WTC11 (cell line): ENCODE results near the gene PTPN9.

ENCODE experiments used
- TF ChIP-seq, protein P1 (sequence below): sonication (generic); formaldehyde crosslinking; IDR thresholded peaks from 2 replicates; pipeline ENCODE4 v1.8.1; 2023; ENCODE audit warnings: mild to moderate bottlenecking, missing genetic modification reagents, moderate library complexity
- TF ChIP-seq, protein P2 (sequence below): fragments of 200-600 bp; IDR thresholded peaks from 2 replicates; pipeline ENCODE4 v1.8.0; 2022; ENCODE audit warnings: antibody characterized with exemption

DNA sequence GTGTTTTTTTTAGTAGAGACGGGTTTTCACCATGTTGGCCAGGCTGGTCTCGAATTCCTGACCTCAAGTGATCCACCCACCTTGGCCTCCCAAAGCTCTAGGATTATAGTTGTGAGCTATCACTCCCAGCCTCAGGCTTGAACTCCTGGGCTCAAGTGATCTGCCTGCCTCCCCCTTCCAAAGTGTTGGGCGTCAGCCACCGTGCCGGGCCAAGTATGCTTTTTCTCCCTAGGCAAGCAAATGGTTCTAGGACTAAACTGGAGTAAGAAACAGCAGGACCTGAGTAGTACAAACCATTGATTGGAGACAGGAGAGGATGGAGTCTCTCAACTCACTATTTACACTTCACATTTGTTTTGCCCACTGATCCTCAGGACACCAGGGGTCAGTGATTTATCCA lies 4.6 kb upstream of the PTPN9 start:
- TF ChIP-seq, protein P1, sequence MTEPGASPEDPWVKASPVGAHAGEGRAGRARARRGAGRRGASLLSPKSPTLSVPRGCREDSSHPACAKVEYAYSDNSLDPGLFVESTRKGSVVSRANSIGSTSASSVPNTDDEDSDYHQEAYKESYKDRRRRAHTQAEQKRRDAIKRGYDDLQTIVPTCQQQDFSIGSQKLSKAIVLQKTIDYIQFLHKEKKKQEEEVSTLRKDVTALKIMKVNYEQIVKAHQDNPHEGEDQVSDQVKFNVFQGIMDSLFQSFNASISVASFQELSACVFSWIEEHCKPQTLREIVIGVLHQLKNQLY, result no peak
- TF ChIP-seq, protein P2, sequence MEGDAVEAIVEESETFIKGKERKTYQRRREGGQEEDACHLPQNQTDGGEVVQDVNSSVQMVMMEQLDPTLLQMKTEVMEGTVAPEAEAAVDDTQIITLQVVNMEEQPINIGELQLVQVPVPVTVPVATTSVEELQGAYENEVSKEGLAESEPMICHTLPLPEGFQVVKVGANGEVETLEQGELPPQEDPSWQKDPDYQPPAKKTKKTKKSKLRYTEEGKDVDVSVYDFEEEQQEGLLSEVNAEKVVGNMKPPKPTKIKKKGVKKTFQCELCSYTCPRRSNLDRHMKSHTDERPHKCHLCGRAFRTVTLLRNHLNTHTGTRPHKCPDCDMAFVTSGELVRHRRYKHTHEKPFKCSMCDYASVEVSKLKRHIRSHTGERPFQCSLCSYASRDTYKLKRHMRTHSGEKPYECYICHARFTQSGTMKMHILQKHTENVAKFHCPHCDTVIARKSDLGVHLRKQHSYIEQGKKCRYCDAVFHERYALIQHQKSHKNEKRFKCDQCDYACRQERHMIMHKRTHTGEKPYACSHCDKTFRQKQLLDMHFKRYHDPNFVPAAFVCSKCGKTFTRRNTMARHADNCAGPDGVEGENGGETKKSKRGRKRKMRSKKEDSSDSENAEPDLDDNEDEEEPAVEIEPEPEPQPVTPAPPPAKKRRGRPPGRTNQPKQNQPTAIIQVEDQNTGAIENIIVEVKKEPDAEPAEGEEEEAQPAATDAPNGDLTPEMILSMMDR, result no peak
